ENCODE measurements around the gene ITGBL1. TPM values are rescaled to one million over a fixed set of nuclear protein-coding genes. Genes with fewer than 3 reads are reported as not detected.

The ITGBL1 gene
- total and polyA plus RNA-seq, 8 donors, result 0.24 to 50.0 (median 0.38) TPM

DNA sequence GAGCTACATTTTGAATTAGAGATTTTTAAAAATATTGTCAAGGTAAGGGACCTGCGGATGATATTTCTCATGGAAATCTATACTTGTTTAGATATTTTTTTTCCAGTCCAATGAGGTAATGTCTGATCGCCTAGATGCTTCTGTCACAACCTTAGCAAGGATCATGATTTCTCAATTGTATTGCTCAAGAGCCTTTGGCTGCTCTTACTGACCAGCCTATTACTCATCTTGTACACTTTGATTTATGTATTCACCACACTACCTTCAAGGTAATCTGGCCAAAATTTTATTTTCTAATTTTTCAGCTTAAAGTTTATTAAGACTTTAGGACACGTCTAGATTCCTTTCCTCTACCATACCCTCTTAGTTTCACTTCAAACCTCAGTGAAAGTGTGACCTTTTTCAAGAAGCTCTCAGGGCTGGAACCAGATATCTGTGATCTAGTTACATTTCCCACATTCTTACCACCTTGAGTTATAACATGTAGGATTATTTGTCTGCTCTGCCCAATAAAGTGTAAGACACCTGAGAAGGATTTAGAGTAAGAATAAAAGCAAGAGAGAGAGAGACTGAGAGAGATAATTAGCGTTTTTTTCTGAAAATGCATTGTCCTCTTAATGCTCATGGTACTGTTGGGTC is 197.1 kb downstream of the ITGBL1 start:
- H3K9me3 ChIP-seq, result peaks cover 0 to 6% of the 10 kb centered on the region in 2 donors
- intact Hi-C loops (cut with DNase I), result no loop called here

DNA sequence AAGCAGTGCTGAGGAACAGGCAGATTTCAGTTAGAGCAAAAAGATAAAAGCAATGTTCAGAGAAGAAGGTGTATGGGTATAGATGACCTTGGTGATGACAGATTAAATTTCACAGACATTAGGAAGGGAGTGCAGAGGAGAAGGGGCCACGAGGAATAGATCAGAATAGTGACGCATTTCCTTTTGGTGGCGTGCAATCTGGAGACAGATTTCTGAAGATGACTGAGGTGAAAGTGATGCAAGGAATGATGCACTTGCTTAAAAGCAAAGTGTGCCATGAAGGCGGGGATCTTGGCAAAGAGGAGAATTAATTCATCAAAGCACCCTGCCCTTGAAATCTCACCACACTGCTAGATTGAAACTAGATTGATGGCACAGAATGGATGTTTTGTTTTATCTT is 202.4 kb downstream of the ITGBL1 start:
- H3K4me3 ChIP-seq, result no peak overlapping the region
- H3K36me3 ChIP-seq, result no peaks in the 10 kb centered on the region
- H3K27me3 ChIP-seq, result no peaks in the 10 kb centered on the region
- H3K4me1 ChIP-seq, result no peaks in the 10 kb centered on the region
- TF ChIP-seq CTCF (IDR thresholded peaks at IDR 0.05), result no peak
- H3K9me3 ChIP-seq, result peaks cover 0 to 6% of the 10 kb centered on the region in 2 donors
- intact Hi-C loops (cut with DNase I), result no loop called here
- DNase-seq (no peak), ATAC-seq (no peak)
- no peak overlapping the region for H3K27ac ChIP-seq

More for the DNA sequence above, 197.1 kb downstream of the ITGBL1 start:
- peak; percentile 84 for ATAC-seq
- H3K27ac ChIP-seq, result no peak overlapping the region
- H3K4me3 ChIP-seq, result no peak overlapping the region
- no peaks in the 10 kb centered on the region for H3K4me1 ChIP-seq
- H3K27me3 ChIP-seq, result no peaks in the 10 kb centered on the region
- no peaks in the 10 kb centered on the region for H3K36me3 ChIP-seq
- no peak for TF ChIP-seq CTCF (IDR thresholded peaks at IDR 0.05)
- DNase-seq, result no peak

GRCh38 chr13:101655435-101655834 is 203.0 kb downstream of the ITGBL1 start:
- H3K4me1 ChIP-seq, result no peaks in the 10 kb centered on the region
- no peak overlapping the region for H3K27ac ChIP-seq
- peaks cover 0 to 6% of the 10 kb centered on the region in 2 donors for H3K9me3 ChIP-seq
- no peak for DNase-seq
- no peak overlapping the region for H3K4me3 ChIP-seq
- intact Hi-C loops (cut with DNase I), result no loop called here
- H3K36me3 ChIP-seq, result no peaks in the 10 kb centered on the region
- ATAC-seq, result no peak
- H3K27me3 ChIP-seq, result no peaks in the 10 kb centered on the region
- no peak for TF ChIP-seq CTCF (IDR thresholded peaks at IDR 0.05)

- no peaks in the 10 kb centered on the region for H3K36me3 ChIP-seq
- no peaks in the 10 kb centered on the region for H3K27me3 ChIP-seq
- no peaks in the 10 kb centered on the region for H3K4me1 ChIP-seq
- intact Hi-C loops (cut with DNase I), result no loop called here
- ATAC-seq (no peak), DNase-seq (no peak)
- TF ChIP-seq CTCF (IDR thresholded peaks at IDR 0.05), result no peak
- H3K4me3 ChIP-seq, result no peak overlapping the region
- H3K27ac ChIP-seq, result no peak overlapping the region
- no peaks in the 10 kb centered on the region for H3K9me3 ChIP-seq
These were observed 208.2 kb downstream of the ITGBL1 start for GRCh38 chr13:101660711-101661110.

- no peak for ATAC-seq
- no peak for TF ChIP-seq CTCF (IDR thresholded peaks at IDR 0.05)
- Histone ChIP-seq H3K27me3 (no peaks in the 10 kb centered on the region), H3K4me1 (no peaks in the 10 kb centered on the region), H3K9me3 (no peaks in the 10 kb centered on the region), H3K4me3 (no peak overlapping the region), H3K36me3 (no peaks in the 10 kb centered on the region), H3K27ac (no peak overlapping the region)
- intact Hi-C loops (cut with DNase I), result no loop called here
- no peak for DNase-seq
These were observed 209.4 kb downstream of the ITGBL1 start for GRCh38 chr13:101661839-101662238.

All from left lung (tissue), 10 donors.